ENCODE measurements around the gene GBP1.
"Not testable (repeated sequence)": the region's sequence is repeated elsewhere in the genome, so short reads cannot be mapped to it uniquely, and the experiment has no call there.

GBP1 gene, protein sequence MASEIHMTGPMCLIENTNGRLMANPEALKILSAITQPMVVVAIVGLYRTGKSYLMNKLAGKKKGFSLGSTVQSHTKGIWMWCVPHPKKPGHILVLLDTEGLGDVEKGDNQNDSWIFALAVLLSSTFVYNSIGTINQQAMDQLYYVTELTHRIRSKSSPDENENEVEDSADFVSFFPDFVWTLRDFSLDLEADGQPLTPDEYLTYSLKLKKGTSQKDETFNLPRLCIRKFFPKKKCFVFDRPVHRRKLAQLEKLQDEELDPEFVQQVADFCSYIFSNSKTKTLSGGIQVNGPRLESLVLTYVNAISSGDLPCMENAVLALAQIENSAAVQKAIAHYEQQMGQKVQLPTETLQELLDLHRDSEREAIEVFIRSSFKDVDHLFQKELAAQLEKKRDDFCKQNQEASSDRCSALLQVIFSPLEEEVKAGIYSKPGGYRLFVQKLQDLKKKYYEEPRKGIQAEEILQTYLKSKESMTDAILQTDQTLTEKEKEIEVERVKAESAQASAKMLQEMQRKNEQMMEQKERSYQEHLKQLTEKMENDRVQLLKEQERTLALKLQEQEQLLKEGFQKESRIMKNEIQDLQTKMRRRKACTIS

DNA sequence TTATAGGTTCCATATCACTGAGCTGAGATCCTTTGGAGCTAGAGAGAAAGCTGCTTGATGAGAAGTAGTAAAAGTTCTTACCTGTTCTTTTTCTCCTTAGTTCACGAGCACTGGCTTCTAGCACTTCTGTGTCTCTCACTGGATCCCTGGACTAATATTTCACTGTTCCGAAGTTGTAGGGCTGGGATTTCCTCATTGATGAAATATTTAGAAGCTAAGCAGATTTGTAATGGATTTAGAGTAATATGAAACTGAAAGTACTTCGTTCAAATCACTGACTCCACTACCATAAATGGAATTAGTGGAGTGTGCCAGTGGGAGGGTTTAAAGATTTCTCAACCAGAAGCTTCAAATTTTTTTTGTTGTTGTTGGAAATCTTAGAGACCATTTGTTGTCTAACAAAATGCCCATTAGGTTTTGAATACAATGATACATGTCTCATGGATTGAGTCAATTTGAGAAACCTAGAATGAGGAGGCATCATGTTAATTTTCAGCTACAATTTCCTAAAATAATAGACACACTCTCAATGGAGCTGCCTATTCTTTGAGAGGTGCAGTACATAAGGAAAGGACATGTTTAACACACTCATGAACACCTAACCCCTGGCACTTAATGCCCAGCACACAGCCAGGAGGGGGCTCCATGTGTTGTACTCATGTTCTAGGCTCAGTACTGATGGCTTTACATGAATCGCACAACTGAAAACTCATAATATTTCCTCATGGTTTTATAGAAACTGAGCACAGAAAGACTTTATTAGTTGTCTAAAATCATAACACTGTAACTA, at the start of gene GBP1:
GBP1 (minus strand) TSS at position 130 of the 790 bp plus-strand sequence. CDS start 1,974 bp downstream, outside the sequence.
- in situ Hi-C loops (cut with MboI; ENCODE audit: low sequenced_read_pairs) = no loop called here

DNA sequence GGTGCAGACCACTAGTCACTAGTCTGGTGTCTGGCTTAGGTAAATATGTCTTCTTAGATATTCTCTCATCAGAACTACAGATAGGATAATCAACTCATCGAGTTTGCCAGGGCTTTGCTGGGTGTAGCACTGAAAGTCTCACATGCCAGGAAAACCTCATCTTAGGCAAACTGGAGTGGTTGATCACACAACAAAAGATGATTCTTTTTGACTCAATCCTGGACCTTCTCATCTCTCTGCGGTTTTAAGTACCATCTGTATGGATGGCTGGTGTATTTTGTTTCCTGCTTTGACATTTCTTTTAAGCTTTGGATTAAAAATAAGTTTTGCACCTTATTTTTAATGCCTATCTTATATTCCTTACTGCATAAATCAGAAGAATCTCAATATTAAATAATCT, 49.7 kb upstream of the GBP1 start:
- in situ Hi-C loops (cut with MboI; ENCODE audit: low sequenced_read_pairs) = no loop called here

DNA sequence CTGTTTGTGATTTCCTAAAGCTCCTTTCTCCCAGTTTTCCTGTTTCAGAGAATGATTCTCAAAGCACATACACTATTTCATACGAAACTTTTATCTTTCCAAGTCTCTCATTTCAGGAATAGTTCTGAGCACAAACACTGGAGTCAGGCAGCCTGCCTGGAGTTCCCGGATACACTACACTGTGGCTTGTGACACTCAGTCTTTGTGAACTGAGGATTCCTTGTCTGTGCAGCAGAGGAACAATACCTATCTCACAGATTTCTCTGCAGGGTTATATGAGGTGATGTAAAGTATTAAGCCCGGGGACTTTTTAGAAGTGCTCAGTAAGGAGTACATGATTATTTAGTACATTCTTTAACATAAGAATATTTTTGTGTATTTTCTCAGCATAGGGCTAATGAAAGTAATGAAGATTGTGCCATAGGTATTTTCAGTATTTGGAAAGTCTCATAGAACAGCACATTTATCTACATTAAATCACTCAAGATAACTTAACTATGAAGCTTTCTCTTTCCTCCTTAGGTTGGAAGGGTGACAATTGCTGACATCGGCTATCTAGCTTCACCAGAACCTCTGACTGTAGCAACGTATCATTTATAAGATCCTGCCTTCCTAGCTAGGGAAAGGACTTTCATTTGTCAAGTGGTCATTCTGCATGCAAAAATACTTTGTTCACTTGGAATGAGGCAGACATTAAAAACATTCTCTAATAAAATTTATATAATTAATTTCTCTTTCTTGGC, 48.0 kb upstream of the GBP1 start:
- in situ Hi-C loops (cut with MboI; ENCODE audit: low sequenced_read_pairs) = no loop called here

DNA sequence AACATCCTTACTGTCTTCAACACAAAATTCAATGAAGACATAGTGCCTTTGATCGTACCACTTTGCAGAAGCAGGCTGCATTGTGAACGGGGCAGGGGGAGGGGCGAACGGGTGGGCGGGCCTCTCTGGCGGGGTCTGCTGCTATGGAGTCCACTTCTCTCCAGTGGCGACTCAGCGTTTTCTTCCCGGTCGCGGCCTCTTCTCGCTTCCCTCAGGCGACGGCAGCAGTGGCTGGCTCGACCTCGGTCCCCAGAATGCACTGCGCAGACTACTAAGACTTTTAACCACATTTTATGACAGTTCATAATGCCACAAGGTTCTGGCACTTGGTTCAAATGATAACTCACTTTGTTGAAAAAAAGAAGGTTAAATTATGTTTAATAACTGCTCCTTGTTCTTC, 39.7 kb upstream of the GBP1 start:
- in situ Hi-C loops (cut with MboI; ENCODE audit: low sequenced_read_pairs) = no loop called here

DNA sequence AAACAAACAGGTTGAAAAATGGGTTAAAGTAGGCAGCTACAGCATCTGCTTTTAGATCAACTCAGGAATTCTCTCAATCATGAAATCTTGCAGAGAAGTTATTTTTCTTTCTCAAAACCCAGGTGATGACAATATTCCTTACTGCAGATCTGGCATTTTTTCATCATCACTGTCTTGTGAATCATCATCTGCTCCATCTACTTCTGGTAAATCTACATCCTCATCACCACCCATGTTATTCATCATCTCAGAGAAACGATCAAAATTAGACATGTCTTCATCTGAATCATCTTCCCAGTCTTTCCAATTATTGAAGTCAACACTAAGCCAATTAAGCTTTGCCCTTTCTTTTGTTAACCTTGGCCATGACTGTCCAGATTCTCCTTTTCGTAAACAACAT, 39.1 kb upstream of the GBP1 start:
- in situ Hi-C loops (cut with MboI; ENCODE audit: low sequenced_read_pairs) = no loop called here

DNA sequence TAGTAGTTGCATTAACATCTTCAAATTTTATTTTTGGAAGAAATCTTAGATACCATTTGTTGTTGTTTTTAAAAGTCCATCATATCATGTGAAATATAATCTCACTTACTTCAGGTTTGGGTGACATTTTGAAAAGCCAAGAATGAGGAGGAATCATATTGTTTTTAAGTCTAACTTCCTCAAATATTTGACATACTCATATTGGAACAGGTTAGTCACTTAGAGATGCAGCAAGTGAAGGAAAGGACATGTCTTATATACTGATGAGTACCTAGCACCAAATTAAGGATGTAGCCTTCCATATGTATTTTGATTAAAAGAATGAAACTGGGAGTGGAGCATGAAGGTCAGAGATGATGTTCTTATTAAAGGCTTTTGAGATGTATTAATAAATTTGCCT, 37.0 kb upstream of the GBP1 start:
- in situ Hi-C loops (cut with MboI; ENCODE audit: low sequenced_read_pairs) = no loop called here

DNA sequence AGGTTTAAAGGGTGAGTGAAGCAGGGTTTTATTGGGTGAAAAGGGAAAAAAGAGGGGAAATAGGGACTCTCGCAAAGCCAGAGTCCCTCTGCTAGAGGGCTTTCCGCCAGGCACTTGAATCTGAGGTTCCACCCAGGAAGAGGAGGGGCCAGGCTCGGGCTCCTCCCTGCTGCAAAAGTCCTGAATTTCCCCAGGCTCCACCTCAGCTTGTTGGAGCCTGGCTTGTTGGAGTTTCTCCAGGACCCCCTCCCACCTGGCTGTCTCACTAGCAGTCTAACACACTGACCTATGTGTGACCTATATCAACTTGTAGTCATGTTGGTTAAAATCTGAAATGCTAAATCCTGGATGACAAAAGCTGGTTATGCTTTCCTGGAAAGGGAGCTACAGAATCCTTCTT, 35.4 kb upstream of the GBP1 start:
- in situ Hi-C loops (cut with MboI; ENCODE audit: low sequenced_read_pairs) = no loop called here

DNA sequence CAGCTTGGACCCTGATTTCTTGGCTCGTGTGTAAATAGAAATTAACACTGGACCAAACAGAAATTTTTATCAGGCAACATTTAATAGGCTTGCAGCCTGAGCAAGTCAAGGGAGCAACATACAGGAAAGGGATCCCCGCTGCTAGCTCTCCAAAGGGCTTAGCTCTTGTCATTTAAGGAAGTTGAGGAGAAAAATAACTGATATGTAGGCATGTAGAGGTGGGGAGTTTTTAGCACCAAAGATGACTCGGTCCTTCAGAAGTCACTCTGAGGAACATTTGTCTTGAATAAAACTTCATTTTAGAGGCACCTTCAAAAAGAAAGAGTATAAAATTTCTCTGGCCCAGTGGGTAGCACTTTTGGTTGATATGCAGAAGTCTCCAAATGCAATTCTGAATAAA, 33.8 kb upstream of the GBP1 start:
- in situ Hi-C loops (cut with MboI; ENCODE audit: low sequenced_read_pairs) = no loop called here

DNA sequence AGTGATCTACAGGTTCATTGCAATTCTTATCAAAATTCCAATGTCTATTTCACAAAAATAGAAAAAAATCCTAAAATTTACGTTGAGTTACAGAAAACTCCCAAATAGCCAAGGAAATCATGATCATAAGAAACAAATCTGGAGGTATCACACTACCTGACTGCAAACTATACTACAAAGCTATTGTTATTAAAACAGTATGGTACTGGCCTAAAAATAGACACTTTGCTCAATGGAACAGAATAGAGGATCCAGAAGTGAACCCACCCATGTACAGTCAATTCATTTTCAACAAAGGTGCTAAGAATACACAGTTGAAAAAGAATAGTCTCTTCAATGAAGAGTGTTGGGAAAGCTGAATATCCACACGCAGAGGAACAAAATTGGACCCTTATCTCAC, 30.7 kb upstream of the GBP1 start:
- in situ Hi-C loops (cut with MboI; ENCODE audit: low sequenced_read_pairs) = no loop called here

DNA sequence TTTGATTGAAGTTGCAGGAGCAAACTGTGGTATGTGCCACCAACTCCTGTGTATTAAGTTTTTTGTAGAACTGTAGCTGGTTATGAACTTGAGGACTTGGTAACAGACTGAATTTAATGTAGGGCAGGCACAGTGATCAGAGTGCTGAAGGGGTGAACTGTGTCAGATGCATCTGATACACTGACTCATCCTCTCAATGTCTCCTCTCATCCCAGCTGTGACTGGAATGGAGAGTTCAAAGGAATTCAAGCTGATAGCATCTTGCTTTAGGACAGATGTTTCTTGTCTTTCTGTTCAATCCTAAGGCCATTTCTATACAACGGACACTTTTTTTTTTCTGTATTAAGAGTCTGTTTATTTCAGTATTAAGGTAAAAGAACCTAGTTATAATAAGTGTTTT, 25.0 kb upstream of the GBP1 start:
- in situ Hi-C loops (cut with MboI; ENCODE audit: low sequenced_read_pairs) = no loop called here

DNA sequence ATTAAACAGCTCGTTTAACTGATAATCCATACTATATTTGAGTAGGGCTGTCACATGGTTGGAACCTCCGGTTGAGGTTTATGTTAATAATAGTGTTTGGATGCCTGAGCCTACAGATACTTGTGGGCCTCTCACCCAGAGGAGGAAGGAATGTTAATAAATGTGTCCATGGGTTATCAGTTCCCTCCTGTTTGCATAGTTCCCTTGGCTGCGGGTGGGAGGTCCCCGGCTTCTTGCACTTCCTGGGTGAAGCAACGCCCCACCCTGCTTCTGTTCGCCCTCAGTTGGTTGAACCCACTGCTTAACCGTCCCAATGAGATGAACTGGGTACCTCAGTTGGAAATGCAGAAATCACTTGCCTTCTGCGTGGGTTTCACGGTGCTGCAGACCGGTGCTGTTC, 23.6 kb upstream of the GBP1 start:
- in situ Hi-C loops (cut with MboI; ENCODE audit: low sequenced_read_pairs) = no loop called here

DNA sequence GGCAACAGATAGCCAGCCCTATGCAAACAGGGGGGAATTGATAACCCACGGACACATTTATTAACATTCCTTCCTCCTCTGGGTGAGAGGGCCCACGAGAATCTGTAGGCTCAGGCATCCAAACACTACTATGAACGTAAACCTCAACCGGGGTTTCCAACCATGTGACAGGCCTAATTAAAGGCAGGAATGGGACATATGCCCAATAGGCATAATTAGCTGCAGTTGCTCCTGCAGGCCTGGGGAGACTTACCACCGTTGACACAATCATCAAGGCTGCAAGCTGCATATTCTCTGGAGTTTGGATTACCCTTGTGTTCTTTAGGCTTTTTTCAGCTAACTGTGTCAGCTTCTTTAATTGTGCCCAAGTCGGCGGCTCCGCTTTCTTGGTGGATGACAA, 22.2 kb upstream of the GBP1 start:
- in situ Hi-C loops (cut with MboI; ENCODE audit: low sequenced_read_pairs) = no loop called here

DNA sequence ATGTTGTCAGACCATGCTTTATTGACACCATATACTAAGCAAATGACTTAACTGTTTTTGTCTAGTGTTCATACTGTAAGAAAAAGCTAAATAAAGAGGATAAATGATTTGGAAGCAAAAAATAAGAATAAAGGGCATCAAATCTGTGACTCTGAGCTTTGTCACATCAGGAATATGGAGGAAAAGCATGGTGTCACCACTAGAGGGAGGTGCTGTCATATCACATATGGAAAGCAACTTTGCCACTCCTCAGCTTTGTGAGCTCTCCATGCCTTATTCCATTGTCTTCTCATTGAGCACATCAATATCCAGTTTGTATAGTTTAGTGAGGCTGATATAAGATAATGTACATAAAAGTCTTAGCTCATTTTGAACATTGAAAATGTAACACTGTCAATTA, 20.8 kb upstream of the GBP1 start:
- in situ Hi-C loops (cut with MboI; ENCODE audit: low sequenced_read_pairs) = no loop called here

DNA sequence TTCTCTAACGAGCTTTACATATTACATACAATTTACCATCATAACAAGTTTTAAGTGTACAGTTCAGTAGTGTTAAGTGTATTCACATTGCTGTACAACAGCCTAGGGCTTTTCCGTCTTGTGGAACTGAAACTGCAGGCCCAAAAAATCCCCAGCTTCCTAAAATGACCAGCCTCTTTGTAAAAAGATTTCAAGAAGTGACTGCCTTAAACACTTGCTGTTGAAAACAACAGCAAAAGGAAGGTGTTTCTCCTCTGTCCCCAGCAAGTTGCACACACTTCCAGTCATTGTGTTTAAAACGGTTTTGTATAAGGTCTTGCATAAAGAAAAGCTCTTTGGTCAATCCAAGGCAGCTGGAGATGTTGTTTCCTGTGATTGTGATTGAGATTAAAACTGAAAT, 16.0 kb upstream of the GBP1 start:
- in situ Hi-C loops (cut with MboI; ENCODE audit: low sequenced_read_pairs) = no loop called here

DNA sequence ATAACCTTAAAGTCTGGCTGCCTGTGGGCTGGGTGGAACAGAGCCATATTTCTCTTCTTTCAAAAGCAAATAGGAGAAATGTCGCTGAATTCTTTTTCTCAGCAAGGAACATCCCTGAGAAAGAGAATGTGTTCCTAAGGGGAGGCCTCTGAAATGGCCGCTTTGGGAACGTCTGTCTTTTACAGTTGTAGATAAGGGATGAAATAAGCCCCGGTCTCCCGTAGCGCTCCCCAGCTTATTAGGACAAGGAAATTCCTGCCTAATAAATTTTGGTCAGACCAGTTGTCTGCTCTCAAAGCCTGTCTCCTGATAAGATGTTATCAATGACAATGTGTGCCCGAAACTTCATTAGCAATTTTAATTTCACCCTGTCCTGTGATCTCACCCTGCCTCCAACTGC, 15.1 kb upstream of the GBP1 start:
- in situ Hi-C loops (cut with MboI; ENCODE audit: low sequenced_read_pairs) = not testable (repeated sequence)

DNA sequence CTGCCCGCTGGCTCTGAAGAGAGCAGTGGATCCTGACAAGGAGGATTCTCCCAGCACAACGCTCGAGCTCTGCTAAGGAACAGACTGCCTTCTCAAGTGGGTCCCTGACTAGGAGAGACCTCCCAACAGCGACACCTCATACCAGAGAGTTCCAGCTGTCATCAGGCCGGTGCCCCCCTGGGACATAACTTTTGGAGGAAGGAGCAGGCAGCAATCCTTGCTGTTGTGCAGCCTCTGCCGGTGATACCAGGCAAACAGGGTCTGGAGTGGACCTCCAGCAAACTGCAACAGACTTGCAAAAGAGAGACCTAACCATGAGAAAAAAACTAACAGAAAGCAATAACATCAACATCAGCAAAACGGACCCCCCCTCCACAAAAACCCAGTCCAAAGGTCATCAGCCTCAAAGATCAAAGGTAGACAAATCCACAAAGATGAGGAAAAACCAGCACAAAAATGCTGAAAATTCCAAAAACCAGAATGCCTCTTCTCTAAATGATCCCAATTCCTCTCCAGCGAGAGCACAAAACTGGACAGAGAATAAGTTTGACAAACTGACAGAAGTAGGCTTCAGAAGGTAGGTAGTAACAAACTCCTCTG, 7.6 kb upstream of the GBP1 start:
- in situ Hi-C loops (cut with MboI; ENCODE audit: low sequenced_read_pairs) = not testable (repeated sequence)

DNA sequence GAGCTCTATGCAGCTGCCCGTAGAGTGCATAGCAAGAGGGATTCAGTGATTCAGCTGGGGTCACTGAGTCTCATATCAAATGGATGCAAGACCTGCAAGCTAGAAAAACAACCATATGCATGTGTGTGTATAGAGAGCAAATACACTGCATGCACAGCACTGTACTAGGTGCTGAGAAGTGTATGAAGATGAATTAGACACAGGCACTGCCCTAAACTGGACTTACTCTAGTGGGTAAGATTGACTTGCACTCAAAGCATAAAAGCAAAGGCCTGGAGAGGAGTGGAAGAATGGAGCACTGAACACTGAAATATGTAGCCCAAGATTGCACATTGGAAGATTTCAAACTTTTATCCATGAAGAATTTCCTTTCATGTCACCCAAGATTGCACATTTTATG, 5.5 kb upstream of the GBP1 start:
- in situ Hi-C loops (cut with MboI; ENCODE audit: low sequenced_read_pairs) = no loop called here

DNA sequence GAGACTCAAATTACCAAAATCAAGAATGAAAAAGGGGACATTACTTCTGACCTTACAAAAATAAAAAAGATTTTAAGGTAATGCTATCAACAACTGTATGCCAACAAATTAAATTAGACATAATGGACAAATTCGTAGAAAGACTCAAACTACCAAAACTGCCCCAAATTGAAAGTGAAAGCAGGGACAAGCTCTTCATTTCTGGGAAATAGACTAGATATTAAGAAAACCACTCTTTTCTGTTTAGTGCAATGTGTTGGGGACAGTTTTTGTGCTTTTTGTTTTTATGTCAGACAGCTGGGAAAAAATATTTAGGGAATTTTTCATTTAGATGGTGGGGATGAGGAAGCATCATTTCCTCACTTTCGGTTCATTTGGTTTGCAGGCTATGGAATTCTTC, 4.9 kb upstream of the GBP1 start:
- in situ Hi-C loops (cut with MboI; ENCODE audit: low sequenced_read_pairs) = no loop called here

DNA sequence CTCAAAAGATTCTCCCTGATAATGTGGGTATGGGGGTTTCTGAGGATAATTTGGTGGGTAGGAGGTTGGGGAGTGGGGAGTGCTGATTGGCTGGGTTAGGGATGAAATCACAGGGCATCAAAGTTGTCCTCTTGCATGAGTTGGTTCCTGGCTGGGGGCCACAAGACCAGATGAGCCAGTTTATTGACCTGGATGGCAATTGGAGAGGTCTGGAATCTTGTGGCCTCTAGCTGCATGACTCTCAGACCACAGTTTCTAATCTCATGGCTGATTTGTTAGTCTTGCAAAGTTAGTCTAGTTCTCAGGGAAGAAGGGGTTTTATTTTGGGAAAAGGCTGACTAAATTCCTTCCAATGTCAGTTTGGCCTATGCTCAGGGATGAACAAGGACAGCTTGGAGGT, 3.3 kb upstream of the GBP1 start:
- in situ Hi-C loops (cut with MboI; ENCODE audit: low sequenced_read_pairs) = no loop called here

DNA sequence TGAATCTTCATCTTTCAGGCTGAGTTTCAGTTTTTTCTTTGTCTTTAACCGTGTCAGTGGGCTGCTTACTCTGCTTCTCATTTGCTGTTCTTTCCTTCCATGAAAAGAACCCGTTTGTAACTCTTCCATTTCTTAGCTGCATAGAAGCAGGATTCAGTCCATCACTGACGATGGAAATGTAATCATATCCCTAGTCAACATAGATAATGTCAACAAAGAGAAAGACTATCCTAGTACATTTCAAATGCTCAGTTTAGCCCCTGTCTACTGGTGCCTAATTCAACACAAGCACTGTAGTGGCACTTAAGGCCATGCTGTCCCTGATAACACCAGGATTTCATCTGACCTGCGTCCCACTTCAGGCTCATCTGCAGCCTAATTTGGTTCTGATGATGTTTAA, 376 bp downstream of the GBP1 start:
- in situ Hi-C loops (cut with MboI; ENCODE audit: low sequenced_read_pairs) = no loop called here

DNA sequence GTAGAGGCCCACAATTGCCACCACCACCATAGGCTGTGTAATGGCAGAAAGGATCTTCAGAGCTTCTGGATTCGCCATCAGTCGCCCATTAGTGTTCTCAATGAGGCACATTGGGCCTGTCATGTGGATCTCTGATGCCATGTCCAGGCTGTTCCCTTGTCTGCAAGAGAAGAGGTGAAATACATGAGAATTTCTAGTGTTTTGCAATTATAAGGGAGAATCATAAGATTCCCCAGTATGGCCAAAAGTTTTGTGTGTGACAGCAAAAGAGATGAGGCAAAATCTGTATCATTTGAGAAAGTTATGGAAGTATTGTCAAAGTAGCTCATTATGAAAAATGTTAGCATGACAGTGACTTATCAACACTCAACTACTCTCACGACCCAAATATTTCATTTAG, 1.9 kb downstream of the GBP1 start:
- in situ Hi-C loops (cut with MboI; ENCODE audit: low sequenced_read_pairs) = no loop called here

Data from hTERT RPE-1 (cell line).